GM23338 (cell line): Measurements from ENCODE around the gene WIPF3.

ENCODE experiments used
- CTCF ChIP-seq, 2 experiments: fragments of 200-600 bp in 1 of 2; sonication (generic) in 1 of 2; conservative IDR thresholded peaks; 2 replicates each; pipeline versions ENCODE4 v1.5.1 to v1.6.1; 2016 to 2017; ENCODE audit warnings: antibody characterized with exemption in 2 of 2, low read depth in 2 of 2, mild to moderate bottlenecking in 2 of 2, moderate library complexity in 1 of 2
- ETS1 ChIP-seq: IDR thresholded peaks from 2 replicates; pipeline ENCODE4 v1.6.1; 2016; ENCODE audit warnings: antibody characterized with exemption
- EZH2 ChIP-seq: fragments of 200-600 bp; sonication (generic); IDR thresholded peaks from one replicate; pipeline ENCODE4 v1.8.0; 2017; ENCODE audit warnings: antibody characterized with exemption, mild to moderate bottlenecking, low read depth; ENCODE audit not compliant: unreplicated experiment
- EZH2phosphoT487 ChIP-seq: fragments of 200-600 bp; sonication (generic); IDR thresholded peaks from one replicate; pipeline ENCODE4 v1.8.1; 2018; ENCODE audit warnings: antibody characterized with exemption; ENCODE audit not compliant: unreplicated experiment
- POLR2AphosphoS5 ChIP-seq: IDR thresholded peaks from 2 replicates; pipeline ENCODE4 v1.6.1; 2016; ENCODE audit warnings: antibody characterized with exemption, low read depth
- REST ChIP-seq: IDR thresholded peaks from one replicate; pipeline ENCODE4 v1.6.1; 2018; ENCODE audit warnings: antibody characterized with exemption; ENCODE audit not compliant: unreplicated experiment
- STAT1 ChIP-seq: IDR thresholded peaks from one replicate; pipeline ENCODE4 v1.6.1; 2016; ENCODE audit warnings: antibody characterized with exemption; ENCODE audit not compliant: unreplicated experiment

GRCh38 chr7:29797112-29797944, 9.0 kb upstream of the WIPF3 start:
- TF ChIP-seq CTCF (conservative IDR thresholded peaks at IDR 0.05; ENCODE audit: low read depth in 2 of 2) (no peak; a peak in 1 of 4 replicates), ETS1 (no peak), REST (no peak), POLR2AphosphoS5 (no peak), EZH2 (no peak), EZH2phosphoT487 (no peak), STAT1 (no peak)
